OCI-LY1 (cell line): ENCODE data around the gene PTPRU.

Source experiments
- EZH2 ChIP-seq: fragments of 200-600 bp; sonication (generic), shearing (Covaris generic); IDR thresholded peaks from 2 replicates; pipeline ENCODE4 v1.8.0; 2017; ENCODE audit warnings: borderline replicate concordance, mixed run types, mild to moderate bottlenecking, antibody characterized with exemption, low read length, moderate library complexity, mixed read lengths
- TF ChIP-seq, protein P1 (sequence below): fragments of 200-600 bp; sonication (generic), shearing (Covaris generic); IDR thresholded peaks from 2 replicates; pipeline ENCODE4 v1.5.1; 2017; ENCODE audit warnings: mild to moderate bottlenecking, antibody characterized with exemption, low read length, moderate library complexity, mixed read lengths

DNA sequence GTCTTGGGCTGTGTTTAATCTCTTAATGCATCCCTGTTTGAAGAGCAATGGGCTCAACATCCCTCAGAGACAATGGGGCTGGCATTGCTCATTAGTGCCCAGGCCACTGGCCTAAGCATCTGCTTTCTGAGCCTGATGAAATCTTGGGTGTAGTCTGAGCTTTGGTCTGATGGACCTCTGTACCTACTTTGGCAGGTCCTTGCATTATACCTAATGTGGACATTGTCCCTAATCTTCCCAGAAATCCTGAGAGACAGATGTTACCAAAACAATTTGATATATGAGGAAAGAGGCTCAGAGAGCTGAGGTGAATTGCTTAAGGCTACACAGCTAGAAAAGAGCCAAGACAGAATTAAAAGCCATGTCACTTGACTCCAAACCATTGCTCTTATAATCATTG is 95.0 kb downstream of the PTPRU start:
- TF ChIP-seq, protein P1, sequence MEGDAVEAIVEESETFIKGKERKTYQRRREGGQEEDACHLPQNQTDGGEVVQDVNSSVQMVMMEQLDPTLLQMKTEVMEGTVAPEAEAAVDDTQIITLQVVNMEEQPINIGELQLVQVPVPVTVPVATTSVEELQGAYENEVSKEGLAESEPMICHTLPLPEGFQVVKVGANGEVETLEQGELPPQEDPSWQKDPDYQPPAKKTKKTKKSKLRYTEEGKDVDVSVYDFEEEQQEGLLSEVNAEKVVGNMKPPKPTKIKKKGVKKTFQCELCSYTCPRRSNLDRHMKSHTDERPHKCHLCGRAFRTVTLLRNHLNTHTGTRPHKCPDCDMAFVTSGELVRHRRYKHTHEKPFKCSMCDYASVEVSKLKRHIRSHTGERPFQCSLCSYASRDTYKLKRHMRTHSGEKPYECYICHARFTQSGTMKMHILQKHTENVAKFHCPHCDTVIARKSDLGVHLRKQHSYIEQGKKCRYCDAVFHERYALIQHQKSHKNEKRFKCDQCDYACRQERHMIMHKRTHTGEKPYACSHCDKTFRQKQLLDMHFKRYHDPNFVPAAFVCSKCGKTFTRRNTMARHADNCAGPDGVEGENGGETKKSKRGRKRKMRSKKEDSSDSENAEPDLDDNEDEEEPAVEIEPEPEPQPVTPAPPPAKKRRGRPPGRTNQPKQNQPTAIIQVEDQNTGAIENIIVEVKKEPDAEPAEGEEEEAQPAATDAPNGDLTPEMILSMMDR = no peak
- TF ChIP-seq EZH2 = no peak
